AG09309 (cell line): ENCODE results near the gene NLRP9.

Source experiments
- DNase-seq: peaks from one replicate; pipeline ENCODE4 v3.0.0-alpha.2; 2010; ENCODE audit warnings: low read depth
- H3K4me3 ChIP-seq: 2 replicates; pipeline ENCODE4 v1.5.1; 2011; ENCODE audit warnings: mild to moderate bottlenecking, low read depth, low read length, moderate library complexity; ENCODE audit not compliant: control insufficient read depth
- TF ChIP-seq, protein P1 (sequence below): IDR thresholded peaks from 2 replicates; pipeline ENCODE4 v1.5.1; 2011; ENCODE audit warnings: mild to moderate bottlenecking, low read depth, low read length, inconsistent platforms; ENCODE audit not compliant: insufficient read depth, control insufficient read depth; ENCODE audit errors: missing control alignments

Gene NLRP9

DNA sequence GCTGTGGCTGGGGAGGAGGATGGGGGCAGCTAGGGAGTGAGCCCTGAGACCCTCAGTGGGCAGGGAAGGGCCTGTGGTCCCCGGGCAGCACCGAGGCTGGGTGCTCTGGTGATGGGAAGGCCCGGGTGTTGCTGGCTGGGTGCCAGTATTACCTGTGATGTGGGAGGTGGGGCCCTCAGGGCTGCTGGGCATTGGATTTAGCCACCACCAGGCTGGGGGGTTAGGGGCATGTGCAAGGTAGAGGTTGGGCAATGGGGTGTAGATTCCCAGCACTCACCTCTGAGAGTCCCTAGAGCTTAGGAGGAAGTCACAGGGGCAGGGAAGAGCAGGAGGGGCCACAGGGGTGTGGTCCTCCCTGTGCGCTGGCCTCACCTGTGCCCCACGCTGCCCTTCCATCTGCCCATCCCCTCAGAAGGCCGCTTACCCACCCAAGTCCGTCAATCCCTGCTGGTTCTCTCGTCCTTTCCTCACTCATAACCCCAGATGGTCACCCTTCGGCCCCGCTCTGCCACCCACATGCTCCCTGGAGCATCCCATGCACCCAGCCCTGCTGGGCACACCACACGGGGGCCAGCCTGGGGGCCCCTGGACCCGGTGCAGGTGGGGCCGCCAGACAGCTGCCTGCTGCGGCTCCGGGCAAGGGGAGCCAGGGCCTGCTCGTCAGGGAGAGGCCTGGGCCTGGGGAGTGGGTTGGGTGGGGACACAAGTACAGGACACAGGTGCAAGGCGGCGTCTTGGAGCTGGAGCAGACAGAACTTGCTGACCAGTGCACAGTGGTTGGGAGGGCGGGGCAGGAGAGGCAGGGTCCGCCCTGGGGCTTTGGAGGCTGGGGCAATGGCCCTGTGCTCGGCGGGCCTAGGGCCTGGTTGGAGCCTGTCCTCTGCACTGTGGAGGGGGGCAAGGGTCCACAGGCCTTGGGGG, 50.7 kb downstream of the NLRP9 start:
- H3K4me3 ChIP-seq: no peak overlapping the region
- no peak for DNase-seq
- TF ChIP-seq, protein P1, sequence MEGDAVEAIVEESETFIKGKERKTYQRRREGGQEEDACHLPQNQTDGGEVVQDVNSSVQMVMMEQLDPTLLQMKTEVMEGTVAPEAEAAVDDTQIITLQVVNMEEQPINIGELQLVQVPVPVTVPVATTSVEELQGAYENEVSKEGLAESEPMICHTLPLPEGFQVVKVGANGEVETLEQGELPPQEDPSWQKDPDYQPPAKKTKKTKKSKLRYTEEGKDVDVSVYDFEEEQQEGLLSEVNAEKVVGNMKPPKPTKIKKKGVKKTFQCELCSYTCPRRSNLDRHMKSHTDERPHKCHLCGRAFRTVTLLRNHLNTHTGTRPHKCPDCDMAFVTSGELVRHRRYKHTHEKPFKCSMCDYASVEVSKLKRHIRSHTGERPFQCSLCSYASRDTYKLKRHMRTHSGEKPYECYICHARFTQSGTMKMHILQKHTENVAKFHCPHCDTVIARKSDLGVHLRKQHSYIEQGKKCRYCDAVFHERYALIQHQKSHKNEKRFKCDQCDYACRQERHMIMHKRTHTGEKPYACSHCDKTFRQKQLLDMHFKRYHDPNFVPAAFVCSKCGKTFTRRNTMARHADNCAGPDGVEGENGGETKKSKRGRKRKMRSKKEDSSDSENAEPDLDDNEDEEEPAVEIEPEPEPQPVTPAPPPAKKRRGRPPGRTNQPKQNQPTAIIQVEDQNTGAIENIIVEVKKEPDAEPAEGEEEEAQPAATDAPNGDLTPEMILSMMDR: no peak

DNA sequence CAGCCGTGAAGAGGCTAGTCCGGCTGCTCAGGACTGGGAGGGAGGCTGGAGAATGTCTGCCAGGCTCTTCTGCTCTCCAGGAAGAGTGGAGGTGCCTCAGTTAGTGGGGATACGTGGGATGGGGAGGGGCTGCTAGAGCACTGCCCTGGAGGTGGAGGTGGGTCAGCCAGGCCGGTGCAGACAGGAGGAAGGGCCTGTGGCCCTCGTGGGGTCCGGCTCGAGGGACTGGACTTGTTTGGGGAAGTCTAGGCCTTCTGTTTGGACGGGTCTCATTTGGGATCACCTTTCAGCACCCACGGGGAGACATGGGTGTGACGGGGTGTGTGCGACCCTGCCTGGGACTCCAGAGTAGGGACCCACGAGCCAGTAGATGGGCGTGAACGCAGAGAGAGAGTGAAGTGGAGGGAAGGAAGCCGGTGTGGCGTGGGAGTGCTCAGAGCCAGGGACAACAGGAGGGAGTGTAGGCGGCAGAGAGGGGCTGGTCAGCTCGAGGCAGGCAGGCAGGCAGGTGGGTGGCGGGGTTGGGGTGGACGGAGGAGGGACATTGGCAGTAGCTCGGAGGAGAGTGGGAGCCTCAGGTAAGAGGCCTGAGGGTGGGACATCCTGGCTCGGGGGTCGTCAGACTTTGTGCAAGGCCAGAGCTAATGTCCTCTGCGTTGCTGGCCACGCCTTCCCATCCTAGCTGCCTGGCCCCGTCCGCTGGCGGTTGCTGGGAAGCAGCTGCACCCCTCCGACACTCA, 51.7 kb downstream of the NLRP9 start:
- TF ChIP-seq, protein P1: no peak
- H3K4me3 ChIP-seq: no peak overlapping the region
- no peak for DNase-seq

DNA sequence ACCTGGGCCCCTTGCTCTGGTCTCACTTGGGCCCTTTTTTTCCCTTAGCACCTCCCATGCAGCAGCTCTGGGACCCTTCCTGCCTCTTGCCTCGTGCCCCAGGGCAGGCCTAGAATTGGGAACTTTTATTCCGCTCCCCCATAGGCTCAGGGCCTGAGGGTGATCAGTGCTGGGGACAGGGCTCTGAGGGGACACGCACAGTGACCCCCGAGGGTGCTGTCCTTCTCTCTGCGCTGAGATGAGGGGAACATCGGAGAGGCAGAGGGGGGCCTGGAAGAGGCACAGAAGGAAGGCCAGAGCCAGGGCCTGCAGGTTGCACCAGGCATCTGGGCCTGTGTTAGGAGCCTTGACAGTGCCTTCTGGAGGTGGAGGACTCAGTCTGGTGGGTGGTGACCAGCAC, 52.4 kb downstream of the NLRP9 start:
- H3K4me3 ChIP-seq: no peak overlapping the region
- no peak for DNase-seq
- TF ChIP-seq, protein P1: no peak

DNA sequence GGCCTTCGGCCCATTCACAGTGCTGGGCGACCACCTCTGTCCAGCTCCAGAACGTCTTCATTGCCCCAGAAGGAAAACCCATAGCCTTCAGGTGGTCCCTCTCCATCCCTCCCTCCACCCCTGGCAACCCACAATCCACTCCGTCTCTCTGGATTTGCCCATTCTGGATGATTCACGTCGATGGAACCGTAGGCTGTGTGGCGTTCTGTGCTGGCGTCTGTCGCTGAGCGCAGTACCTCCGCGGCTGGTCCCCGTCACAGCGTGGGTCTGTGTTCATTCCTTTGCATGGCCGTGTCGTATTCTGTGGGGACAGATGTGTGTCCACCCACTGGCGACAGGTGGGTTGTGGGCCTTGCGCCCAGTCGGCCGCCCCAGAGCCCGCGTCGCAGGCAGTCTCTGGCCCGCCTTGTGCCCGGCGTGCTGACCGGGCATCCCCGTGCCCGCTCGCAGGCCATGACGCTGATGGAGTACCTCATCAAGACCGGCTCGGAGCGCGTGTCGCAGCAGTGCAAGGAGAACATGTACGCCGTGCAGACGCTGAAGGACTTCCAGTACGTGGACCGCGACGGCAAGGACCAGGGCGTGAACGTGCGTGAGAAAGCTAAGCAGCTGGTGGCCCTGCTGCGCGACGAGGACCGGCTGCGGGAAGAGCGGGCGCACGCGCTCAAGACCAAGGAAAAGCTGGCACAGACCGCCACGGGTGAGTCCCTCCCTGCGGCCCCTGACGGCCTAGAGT, 53.1 kb downstream of the NLRP9 start:
- TF ChIP-seq, protein P1: no peak
- H3K4me3 ChIP-seq: no peak overlapping the region
- DNase-seq: no peak

DNA sequence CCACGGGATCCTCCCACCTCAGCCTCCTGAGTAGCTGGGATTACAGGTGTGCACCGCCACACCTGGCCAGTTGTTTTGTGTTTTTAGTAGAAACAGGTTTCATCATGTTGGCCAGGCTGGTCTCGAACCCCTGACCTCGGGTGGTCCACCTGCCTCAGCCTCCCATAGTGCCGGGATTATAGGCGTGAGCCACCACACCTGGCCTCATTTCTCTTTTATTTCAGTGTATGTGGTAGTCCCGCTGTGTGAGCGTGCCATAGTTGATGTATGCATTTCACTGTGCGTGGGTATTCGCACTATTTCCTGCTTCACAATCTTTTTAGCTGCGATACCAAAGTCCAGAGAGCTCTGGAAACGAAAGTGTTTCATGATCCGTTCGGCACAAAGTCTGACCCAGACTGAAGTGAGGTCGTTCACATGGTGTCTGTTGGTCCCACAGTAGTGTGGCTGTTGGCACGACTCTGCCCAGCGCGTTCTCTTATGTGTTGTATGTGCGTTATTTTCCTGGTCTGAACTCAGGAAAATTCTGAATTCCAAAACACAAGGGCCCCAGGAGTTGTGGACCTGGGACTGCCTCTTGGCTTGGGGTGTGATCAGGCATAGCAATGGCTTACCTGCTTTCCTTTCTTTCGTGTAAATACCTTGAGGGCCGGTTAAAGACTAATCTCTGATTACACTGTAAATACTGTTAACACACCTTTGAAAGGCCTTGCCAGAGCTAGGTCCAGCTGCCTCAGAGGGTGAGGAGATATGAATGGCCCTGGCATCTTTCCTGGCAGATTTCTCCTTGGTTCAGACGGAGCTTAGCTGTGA, 54.5 kb downstream of the NLRP9 start:
- H3K4me3 ChIP-seq: no peak overlapping the region
- DNase-seq: no peak
- TF ChIP-seq, protein P1: no peak
